Activated CD8-positive, alpha-beta memory T cell treated with anti-CD3 and anti-CD28 coated beads for 1 hour (primary cell): ENCODE results near the gene GRM5.

Experiments
- DNase-seq, 2 donors: peaks; one replicate each; pipeline ENCODE4 v3.0.0-alpha.2; 2020; ENCODE audit warnings: low read depth in 1 of 2; ENCODE audit errors: extremely low read depth in 1 of 2

The GRM5 gene

DNA sequence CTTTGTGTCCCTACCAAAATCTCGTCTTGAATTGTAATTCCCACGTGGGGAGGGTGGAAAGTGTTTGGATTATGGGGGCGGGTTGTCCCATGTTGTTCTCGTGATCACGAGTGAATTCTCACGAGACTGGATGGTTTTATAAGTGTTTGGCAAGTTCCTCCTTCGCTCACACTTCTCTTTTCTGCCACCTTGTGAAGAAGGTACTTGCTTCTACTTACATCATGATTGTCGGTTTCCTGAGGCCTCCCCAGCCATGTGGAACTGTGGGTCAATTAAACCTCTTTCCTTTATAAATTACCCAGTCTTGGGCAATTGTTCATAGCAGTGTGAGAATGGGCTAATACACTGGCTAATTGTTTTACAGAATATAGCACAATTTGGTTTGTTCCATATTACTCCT is 326.3 kb downstream of the GRM5 start:
- DNase-seq: no peak

GRCh38 chr11:88709567-88709966 is 356.2 kb downstream of the GRM5 start:
- no peak for DNase-seq

DNA sequence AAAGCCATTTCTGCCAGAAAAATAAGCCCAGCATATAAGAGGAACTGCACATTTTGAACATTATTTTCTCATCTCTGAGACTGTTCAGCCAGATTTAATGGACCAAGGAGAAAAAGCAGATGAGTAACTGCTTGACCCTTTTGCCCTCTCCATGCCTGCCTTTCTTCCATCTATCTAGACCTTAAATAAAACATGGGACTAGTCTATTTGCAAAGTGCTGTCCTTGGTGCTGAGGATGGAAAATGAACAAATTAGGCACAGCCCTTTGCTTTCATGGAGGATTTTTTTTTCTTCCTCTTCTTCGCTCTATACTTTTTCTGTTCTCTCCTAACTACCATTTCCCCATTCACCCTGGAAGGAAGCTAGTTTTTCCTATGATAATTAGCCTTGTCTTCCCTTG is 361.3 kb downstream of the GRM5 start:
- no peak for DNase-seq

DNA sequence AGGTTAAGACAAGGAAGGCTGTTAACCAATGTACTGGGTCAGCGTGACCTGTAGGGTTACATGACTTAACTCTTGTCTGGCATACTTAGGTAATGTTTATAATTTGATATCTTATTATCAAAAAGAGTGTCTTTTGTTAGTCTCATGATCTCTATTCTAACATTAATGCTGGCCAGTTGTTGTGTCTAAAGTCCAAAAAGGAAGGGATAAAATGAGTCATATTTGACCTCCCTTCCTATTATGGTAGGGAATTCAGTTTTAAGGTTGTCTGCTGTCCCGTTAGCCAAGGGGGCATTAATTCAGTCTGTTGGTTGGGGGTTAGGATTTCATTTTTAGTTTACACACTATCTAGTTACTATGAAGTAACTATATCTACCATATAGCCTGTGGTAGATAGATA is 364.0 kb downstream of the GRM5 start:
- no peak for DNase-seq

GRCh38 chr11:88697139-88697538 is 368.6 kb downstream of the GRM5 start:
- no peak for DNase-seq

GRCh38 chr11:88695689-88696414 is 369.9 kb downstream of the GRM5 start:
- no peak for DNase-seq

- DNase-seq: no peak
Observed at GRCh38 chr11:88692306-88693086, 373.3 kb downstream of the GRM5 start.

DNA sequence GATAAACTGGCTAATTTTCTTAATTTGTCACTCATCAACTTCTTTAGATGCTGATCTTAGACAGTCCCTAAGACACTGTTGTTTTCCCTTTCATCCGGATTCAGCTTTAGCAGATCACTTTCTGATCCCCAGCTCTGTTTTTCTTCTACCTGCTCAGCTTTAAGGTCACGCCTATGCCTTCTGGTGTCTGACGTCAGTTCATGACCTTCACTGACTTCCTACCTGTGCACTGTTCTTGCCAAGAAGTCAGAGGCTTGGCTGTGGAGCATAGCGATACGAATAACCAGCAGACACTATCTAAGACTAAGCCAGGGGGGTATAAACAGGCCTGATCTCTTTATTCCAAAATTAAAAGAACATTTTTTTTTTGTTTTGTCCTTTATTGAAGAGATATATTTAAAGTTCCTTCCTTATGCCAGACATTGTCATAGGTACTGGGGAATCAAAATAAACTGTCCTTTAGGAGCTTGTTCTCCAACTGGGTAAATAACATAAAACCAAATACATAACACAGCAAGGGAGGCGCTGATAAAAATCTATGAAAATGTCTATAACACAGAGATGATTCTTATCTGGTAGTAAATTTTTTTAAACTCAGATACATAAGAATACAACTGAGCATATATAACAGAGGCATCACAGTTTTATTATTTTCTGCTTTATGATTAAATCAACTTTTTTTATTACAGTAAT is 376.1 kb downstream of the GRM5 start:
- DNase-seq: no peak

- DNase-seq: no peak
Observed at GRCh38 chr11:88683024-88683423, 382.8 kb downstream of the GRM5 start.

DNA sequence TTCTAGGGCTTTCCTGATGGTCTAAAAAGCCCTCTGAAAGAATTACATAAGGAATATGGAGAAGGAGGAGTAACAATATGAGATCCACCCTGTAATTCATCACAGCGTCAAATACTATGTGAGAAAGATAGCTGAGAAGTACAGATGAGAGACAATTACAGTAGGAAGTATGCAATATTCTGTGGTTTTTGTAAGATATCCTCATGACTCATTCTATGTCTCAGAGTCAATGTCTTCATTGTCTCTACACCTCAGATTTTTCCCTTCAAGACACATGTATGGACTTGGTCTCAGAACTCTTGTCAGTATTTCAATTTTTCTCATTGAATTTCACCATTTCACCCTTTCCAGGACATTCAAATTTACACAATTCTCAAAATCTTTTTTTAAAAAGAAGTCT is 385.0 kb downstream of the GRM5 start:
- no peak for DNase-seq

GRCh38 chr11:88666364-88666763 is 399.4 kb downstream of the GRM5 start:
- DNase-seq: no peak

DNA sequence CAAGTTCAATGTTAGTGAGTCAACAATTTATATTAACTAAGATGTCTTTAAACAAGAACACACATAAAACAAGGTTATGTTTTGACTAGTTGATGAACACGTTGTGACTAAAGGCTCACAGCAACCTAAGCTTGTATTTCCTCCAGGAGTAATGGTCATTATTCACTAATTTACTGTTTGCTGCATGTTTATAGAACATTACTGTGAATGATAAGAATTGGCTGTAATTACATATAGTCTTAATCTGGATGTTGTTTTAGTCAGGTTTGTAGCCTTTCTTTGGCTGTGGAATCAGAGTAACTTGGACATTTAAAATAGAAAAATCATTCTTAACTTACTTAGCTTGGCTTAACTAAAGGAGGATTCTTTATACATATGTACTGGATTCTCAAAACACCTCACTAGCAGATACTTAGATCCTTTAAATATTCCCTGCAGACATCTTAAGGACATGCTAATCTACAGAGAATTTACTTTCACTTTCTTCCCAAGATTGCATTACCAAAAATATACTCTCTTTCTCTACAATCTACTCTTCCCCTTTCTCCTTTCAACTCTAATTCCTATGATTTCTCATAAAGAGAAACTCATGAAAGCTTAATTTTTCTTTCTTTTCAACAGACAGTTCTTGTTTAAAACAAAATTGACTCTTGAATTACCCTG is 408.6 kb downstream of the GRM5 start:
- no peak for DNase-seq

- no peak for DNase-seq
Observed at GRCh38 chr11:88656283-88656682, 409.5 kb downstream of the GRM5 start.

- DNase-seq: no peak
Observed at GRCh38 chr11:88655656-88656055, 410.1 kb downstream of the GRM5 start.

- DNase-seq: no peak
Observed at GRCh38 chr11:88655196-88655595, 410.6 kb downstream of the GRM5 start.

- DNase-seq: no peak
Observed at GRCh38 chr11:88651556-88651955, 414.2 kb downstream of the GRM5 start.

- DNase-seq: no peak
Observed at GRCh38 chr11:88644724-88645123, 421.1 kb downstream of the GRM5 start.

DNA sequence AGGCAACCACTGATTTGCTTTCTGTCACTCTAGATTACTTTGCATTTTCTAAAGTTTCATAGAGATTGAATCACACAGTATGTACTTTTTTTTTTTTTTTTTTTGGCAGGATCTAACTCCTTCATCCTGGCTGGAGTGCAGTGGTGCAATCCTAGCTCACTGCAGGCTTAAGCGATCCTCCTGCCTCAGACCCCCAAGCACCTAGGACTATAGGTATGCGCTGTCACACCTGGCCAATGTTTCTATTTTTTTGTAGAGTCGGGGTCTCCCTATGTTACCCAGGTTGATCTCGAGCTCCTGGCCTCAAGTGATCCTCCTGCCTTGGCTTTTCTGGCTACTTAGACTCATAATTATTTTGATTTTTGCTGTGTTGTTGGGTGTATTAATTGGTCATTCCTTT is 433.6 kb downstream of the GRM5 start:
- DNase-seq: no peak

DNA sequence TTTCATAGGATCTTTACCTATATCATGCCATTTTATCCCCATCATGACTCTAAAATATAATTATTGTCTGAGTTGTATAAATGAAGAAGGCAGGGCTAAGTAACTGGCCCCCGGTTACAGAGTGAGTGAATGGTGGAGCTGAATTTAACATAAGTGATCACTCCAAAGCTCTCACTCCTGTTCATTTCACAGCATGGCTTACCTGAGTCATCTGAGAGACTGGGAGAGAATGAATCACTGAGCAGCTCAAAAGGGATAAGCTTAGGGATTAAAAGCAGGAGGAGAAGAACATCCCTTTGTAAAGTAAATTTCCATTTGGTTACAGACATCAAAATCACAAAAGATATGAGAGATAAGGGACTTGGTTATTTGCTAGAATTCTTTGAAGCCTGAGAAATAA is 434.3 kb downstream of the GRM5 start:
- DNase-seq: no peak

DNA sequence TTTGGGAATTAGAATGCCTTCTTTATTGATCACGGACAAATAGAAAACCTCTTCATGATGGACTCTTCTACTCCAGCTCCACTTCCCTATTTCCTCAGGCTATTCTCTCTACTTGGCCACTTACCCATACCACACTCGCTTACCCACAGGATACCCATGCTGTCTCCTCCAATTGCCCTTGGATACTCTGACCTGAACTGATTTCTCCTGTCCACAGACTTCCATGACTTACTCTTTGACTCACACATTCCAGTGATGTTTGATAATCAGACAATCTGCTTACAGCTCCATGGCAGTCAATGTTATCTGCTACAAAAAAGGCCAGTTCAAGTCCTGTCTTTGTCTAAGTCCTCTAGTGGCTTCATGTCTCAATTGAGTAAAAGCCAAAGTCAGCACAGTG is 436.3 kb downstream of the GRM5 start:
- DNase-seq: no peak

- DNase-seq: no peak
Observed at GRCh38 chr11:88626216-88626615, 439.6 kb downstream of the GRM5 start.
